WI38 (cell line): ENCODE measurements around the gene INO80E.
"Not testable (repeated sequence)": the region's sequence is repeated elsewhere in the genome, so short reads cannot be mapped to it uniquely, and the experiment has no call there.

Experiments used
- H3K4me3 ChIP-seq: 2 replicates; pipeline ENCODE4 v1.5.1; 2011; ENCODE audit warnings: low read depth, mild to moderate bottlenecking, control low read depth, low read length
- CTCF ChIP-seq: IDR thresholded peaks from 2 replicates; pipeline ENCODE4 v1.5.1; 2012; ENCODE audit warnings: low read depth, mild to moderate bottlenecking, control low read depth, low read length

Gene INO80E

GRCh38 chr16:30016555-30017276, 20.7 kb downstream of the INO80E start:
- no peak for TF ChIP-seq CTCF
- no peak overlapping the region for H3K4me3 ChIP-seq

GRCh38 chr16:30017277-30017656, 21.2 kb downstream of the INO80E start:
- no peak overlapping the region for H3K4me3 ChIP-seq
- TF ChIP-seq CTCF: no peak

- not testable (repeated sequence) for H3K4me3 ChIP-seq
Measured at GRCh38 chr16:30017937-30018336, 21.9 kb downstream of the INO80E start.

GRCh38 chr16:30018731-30019158, 22.7 kb downstream of the INO80E start:
- no peak overlapping the region for H3K4me3 ChIP-seq
- TF ChIP-seq CTCF: no peak

GRCh38 chr16:30022887-30023286, 26.8 kb downstream of the INO80E start, which contains the start of gene C16orf92:
Gene C16orf92 (plus strand): TSS chr16:30023198. CDS start chr16:30023341, 143 bp downstream.
- no peak for TF ChIP-seq CTCF
- H3K4me3 ChIP-seq: no peak within 1 kb of the TSS

- H3K4me3 ChIP-seq: no peak overlapping the region
- no peak for TF ChIP-seq CTCF
Measured at GRCh38 chr16:30023586-30023985, 27.5 kb downstream of the INO80E start.

GRCh38 chr16:30024451-30024850, 28.4 kb downstream of the INO80E start:
- no peak overlapping the region for H3K4me3 ChIP-seq
- no peak for TF ChIP-seq CTCF

- no peak overlapping the region for H3K4me3 ChIP-seq
- no peak for TF ChIP-seq CTCF
Measured at GRCh38 chr16:30025156-30025555, 29.1 kb downstream of the INO80E start.
